GM21381 (cell line): ENCODE data around the gene GEMIN4.
"Not testable (repeated sequence)": the region's sequence is repeated elsewhere in the genome, so short reads cannot be mapped to it uniquely, and the experiment has no call there.

Experiments used
- ATAC-seq: cut with Tn5 transposase; IDR thresholded peaks from one replicate; pipeline ENCODE4 v1.9.1; 2021; ENCODE audit warnings: mild to moderate bottlenecking, moderate library complexity; ENCODE audit not compliant: unreplicated experiment

The GEMIN4 gene

DNA sequence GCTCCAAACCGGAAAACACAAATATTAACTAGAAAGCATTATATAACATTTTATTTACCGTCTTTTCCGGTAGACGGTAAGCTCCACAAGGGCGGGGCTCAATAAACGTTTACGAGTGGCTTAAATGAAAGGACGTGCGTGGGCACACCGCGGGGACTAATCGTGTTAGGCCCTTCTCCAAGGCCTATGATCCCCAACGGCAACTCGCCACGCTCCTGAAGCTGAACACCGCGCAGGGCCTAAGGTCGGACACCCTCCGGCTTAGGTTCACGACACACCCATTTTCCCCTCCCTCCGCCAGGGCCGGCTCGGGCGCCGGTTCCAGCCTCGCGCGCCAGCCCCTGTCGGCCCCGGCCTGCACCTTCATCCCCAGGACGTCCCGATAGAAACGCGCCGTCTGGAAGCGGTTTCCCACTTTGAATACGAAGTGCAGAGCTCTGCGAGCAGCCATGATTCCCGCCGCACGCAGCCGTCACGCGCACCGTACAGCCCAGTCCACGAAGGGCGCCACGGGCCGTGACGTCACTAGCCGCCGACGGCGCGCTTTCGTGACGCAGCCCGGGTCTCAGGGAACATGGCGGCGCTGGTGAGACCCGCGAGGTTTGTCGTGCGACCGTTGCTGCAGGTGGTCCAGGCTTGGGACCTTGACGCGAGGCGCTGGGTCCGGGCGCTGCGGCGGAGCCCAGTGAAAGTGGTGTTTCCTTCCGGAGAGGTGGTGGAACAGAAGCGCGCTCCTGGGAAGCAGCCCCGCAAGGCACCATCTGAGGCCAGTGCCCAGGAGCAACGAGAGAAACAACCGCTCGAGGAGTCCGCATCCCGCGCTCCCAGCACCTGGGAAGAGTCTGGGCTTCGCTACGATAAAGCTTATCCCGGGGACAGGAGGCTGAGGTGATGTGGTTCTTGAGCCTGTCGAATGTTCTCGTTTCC is 30.0 kb upstream of the GEMIN4 start, which contains the start of the genes GLOD4 and MRM3:
Gene GLOD4, minus strand, starts transcription at position 476 of the 927 bp plus-strand sequence. Its CDS starts 25 bp downstream, at position 451.
Gene MRM3, plus strand, starts transcription at position 549 of the 927 bp plus-strand sequence. Its CDS starts 26 bp downstream, at position 575.
- peak; percentile 86 for ATAC-seq

DNA sequence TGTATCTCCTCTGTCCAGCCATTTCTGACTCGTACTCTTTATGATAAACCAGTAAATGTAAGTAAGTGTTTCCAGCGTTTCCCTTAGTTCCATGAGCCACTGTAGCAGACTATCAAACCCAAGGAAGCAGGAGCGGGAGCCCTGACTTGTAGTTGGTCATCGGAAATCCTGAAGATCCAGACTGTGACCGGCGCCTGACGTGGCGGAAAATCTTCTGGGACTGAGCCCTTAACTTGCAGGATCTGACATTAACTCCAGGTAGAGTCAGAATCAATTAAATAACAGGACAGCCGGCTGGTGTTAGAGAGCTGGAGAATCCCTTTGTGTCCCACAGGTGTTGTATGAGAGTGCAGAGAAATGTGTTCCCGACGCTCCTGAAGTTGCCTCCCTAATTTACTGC is 26.0 kb upstream of the GEMIN4 start:
- ATAC-seq: no peak

DNA sequence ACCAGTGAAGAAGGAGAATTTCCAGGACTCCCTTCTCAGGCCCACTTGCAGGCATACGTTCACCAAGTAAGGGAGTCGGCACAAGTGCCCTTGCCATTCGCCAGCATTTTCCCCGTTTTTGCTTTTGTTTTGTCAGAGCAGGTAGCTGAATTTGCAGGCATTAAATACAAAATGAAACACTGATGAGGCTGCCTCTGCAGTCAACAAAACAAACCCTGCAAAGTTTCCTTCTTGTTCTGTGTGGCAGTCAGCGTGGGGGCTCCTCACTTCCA is 22.2 kb upstream of the GEMIN4 start:
- no peak for ATAC-seq

DNA sequence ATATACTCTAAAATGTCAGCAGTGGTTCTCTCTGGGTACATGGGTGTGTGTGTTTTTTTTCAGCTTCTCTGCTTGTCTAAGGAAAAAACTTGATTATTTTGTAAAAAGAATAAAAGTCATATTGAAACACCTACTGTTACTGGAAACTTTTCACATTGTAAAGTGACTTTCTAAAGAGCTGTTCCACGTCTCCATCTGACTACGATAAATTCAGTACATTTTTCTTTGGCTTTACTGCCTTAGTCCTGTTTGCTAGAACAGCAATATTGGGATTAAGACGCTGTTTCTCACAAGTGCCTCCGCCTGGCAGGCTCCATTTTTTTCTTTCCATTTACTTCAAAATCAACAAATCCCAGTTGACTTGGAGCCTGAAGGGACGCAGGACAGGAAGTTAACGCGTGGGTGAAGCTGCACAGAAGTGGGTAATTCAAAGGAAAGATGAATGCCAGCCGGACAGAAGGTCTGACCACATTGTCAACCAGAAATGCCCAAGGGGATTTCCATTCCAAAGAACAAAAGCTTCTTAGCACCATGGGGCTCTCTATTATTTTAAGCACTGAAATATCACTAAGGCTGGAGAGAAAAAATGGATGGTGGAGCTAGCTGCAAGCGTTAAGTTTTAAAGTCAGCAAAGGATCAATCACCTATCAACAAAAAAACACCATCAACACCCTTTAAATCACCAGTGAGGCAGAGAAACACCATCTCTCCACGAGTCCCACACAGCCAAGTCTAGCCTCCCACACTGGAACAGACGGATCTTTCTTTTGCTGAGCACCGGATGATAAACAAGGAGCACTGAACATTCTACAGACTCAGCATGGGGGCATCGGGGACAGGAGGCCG is 21.6 kb upstream of the GEMIN4 start:
- ATAC-seq: no peak

DNA sequence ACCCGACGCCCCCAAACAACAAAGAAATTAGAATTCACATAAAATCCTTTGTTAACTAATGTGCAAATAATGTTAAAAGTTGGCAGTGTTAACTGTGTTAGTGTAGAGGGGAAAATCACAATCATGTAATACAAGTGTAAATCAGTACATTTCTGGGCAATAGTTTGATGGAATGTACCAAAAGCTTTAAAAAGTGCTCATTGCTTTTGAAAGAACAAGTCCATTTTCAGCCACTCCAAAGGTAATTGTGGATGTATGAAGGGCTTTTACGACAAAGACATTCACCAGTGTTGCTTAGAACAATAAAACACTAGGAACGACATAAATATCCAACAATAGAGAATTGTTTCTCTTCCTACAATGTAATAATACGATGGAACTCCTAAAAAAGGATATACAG is 21.0 kb upstream of the GEMIN4 start:
- ATAC-seq: no peak

DNA sequence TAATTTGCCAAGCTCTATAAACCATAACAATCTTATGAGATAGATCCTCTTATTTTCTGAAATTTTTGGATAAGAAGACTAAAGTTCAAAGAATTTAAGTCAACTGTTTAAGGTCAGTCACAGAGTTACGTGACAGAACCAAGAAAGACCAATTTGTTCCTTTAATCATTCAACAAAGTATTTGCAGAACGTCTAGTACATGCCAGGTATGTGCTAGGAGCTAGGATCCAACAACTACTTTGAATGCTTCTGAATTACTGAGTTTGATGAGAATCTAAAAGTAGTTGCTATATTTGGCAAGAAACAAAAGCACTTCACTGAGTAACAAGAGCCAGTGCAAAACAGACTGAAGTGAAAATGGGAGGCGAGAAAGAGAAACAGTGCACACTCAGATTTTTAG is 15.0 kb upstream of the GEMIN4 start:
- no peak for ATAC-seq

DNA sequence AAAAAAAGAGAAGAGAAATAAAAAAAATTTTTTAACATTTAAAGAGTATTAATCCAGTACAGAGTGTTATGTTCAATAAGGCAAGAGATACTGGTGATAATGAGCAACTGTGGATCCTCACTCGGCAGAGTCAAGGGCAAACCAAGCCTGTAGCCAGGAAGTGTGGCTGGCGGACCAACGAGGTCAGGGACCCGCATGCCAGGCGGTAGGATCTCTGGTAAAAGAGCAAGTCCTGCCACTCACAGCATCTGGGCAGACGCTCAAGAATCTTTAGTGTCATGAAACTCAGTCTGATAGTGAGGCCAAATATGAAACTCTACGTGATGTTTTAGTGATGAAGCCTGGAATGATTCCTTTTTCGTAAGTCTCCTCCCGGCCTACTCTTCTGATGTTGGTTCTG is 8.3 kb upstream of the GEMIN4 start:
- ATAC-seq: no peak

DNA sequence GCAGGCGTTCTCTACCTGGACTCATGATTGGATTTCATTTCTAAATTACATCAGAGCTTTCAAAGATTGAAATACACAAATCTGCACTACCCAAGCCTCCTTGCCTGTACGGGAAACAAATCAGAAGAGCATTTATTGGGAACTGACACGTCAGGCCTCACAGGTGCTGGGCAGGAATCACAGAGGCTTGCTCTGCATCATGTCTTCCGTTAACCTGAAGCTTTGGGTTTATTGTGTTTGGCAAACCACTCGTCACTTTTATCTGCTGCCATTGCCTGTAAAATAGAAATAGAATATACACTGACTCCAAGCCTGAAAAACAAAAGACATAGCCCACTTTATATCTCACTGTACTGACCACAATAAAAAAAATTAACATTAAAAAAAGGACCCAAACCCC is 7.9 kb upstream of the GEMIN4 start:
- ATAC-seq: no peak

DNA sequence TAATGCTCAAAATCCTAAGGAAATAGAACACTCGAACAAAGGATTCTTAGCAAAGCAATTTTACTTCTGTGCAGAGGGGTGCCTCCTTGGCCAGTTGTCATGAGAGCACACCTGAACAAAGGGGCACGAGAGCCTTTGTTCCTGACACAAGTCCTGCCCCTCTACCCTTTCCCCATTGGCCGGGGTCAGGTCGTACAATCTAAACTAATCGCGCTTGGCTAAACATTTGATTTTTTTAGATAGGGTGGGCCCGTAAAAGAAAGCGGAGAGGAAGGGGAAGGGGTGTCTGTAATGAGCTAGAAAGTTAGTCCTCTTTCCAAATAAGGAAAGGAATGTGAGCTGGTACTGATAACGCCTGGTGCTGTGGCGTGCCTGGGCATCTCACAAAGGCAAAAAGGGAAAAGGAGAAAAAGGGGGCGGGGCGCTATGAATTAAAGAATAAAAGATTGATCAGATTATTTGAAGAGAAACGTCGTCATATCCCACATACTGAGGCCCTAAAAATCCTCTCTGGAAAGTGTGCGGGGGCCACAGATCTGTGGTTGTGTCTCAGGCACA is 4.0 kb upstream of the GEMIN4 start:
- ATAC-seq: not testable (repeated sequence)

DNA sequence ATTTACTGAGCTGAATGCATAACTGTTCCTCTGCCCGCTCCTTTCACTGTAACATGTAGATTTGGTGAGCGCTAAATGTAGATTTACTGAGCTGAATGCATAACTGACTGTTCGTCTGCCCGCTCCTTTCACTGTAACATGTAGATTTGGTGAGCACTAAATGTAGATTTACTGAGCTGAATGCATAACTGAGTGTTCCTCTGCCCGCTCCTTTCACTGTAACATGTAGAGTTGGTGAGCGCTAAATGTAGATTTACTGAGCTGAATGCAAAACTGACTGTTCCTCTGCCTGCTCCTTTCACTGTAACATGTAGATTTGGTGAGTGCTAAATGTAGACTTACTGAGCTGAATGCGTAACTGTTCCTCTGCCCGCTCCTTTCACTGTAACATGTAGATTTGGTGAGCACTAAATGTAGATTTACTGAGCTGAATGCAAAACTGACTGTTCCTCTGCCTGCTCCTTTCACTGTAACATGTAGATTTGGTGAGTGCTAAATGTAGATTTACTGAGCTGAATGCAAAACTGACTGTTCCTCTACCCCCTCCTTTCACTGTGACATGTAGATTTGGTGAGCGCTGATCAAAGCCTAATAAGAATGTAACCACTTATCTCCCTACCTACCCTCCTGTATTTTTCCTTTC is 3.4 kb upstream of the GEMIN4 start:
- not testable (repeated sequence) for ATAC-seq

DNA sequence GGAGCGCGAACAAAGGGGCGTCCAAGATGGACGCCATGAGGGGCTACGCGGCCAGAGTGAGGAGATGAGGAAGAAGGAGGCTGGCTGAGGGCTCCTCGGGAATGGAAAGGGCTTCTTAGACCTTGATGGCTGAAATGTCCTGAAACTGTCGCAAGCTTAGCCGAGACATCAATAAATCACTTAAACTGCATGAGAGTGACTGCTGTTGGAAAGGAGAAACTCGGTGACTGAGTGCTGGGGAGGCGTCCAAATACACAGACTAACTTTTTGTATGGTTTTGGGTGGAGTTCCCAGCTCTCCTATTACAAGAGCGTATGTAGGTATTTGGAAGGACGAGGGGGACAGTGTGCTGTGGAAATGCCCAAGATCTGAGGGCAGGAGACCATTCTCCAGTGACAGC is 1.4 kb upstream of the GEMIN4 start:
- no peak for ATAC-seq

DNA sequence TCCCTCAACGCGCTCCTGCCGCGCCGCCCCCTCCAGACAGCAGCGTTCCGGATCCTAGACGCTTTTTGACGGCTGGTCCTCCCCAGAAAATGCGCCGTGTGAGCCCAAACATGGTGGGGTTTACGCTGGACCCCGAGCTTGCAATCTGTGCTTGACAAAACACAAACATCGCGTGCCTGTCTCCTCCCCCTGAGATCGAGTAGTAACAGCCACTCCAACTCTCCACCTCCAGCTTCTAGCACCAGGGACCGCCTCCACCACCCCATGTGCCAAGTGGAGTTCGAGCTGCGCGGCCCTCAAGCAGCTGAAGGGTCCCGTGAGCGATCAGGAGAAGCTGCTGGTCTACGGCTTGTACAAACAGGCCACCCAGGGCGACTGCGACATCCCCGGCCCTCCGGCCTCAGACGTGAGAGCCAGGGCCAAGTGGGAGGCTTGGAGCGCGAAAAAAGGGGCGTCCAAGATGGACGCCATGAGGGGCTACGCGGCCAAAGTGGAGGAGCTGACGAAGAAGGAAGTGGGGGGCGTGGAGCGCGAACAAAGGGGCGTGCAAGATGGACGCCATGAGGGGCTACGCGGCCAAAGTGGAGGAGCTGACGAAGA is 656 bp upstream of the GEMIN4 start:
- ATAC-seq: peak; percentile 17

DNA sequence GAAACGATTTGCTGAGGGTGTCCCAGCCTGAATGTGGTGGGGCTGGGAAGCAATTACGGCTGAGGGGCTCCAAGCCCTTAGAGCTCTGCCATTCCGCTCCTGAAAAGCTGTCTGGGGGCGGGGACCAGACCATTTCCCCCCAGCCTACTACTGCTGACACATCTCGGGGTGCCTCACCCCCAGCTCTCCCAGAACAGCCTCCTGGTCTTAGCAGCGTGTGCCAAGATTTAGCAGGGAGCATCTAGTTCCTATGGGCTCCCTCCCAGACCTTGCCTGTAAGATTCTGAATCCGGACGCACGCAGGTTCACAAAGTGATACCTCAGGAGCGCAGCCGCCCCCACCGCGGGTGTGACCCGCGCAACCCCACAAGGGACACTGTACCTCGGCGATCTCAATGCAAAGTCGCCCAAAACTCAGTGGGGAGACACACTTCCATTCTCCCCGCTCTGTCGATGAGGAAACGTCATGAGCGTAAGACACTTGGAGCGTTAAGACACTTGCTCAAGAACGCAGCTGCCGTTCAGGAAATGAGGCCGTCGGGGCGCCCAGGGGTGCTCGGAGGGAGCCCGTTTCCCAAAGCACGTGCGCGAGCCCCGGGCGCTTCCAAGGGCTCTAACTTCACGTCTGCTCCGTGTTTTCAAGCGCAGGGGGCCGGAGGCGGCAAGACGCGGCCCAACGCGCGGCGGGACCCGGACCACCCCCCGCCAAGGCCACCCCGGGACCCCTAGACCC is 629 bp downstream of the GEMIN4 start:
- ATAC-seq: peak; percentile 28

DNA sequence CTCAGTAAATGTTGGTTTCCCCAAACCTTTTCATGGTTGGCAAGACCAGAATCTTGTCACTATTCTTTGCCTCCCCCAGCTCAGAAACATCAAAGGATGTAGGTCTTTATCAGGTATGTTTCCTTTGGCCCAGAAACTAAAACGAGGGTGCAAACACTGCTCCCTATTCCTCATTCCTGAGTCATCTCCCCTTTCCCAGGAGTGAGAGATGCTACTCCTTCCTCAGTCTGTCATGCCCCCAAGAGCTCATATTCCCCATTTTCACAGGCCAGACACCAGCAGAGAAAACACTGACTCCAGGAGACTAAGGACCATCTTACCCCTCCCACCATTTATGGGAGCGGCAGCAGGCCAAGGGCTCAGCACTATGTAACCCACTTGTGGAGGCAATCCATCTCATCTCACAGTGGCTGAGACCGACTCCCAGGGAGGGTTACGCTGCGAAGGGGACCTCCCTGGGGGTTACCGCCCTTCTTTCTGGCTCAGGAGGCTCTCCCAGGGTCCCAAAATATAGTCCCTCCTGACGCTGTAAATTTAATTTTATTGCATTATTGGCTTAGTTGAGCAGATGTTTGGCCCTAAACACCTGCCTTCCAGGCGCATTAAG is 1.5 kb downstream of the GEMIN4 start:
- no peak for ATAC-seq

DNA sequence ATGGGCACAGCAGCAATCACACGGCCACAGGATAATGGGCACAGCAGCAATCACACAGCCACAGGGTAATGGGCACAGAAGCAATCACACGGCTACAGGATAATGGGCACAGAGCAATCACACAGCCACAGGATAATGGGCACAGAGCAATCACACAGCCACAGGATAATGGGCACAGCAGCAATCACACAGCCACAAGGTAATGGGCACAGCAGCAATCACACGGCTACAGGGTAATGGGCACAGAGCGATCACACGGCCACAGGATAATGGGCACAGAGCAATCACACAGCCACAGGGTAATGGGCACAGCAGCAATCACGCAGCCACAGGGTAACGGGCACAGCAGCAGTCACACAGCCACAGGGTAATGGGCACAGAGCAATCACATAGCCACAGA is 2.7 kb downstream of the GEMIN4 start:
- not testable (repeated sequence) for ATAC-seq

DNA sequence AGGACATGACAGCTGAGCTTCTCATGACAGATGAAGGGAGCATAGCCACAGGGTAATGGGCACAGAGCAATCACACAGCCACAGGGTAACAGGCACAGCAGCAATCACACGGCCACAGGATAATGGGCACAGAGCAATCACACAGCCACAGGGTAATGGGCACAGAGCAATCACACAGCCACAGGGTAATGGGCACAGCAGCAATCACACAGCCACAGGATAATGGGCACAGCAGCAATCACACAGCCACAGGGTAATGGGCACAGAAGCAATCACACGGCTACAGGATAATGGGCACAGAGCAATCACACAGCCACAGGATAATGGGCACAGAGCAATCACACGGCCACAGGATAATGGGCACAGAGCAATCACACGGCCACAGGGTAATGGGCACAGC is 3.5 kb downstream of the GEMIN4 start:
- ATAC-seq: not testable (repeated sequence)

DNA sequence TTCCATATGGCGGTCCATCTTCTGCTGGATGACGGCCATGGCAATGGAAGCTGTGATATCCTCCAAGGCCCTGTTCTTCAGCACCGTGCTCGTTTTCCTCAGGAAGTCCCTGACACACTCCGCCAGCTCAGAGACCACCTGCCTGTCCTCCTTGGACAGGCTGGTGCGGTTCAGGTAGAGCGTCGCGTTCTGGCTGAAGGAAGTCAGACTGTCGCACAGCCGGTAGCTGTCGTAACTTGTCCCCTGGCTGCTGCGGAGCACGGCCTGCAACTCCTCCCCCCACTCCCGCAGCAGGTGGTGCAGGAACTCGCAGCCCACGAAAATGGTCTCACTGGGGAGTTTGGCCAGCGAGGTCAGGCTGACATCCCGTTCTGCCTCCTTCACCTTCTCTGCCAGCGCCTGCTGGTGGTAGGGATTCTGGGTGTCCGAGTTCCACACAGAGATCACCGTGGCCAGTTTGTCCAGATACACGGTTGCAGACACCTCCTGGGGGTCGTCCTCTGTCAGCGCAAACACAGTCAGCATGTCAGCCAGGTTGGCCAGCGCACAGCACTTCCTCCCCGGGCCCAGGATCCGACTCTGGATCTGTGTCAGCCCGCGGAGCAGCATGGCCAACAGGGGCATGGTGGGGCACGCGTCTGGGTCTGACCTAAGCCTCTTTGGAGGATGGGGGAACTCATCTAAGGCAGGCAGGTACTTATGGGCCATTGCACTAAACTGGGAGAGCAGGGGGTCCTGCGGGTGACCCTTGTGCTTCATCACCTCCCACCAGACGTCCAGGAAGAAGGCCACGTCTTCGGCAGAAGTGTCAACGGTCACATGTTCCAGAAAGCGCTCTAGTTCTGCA is 5.1 kb downstream of the GEMIN4 start:
- ATAC-seq: no peak

DNA sequence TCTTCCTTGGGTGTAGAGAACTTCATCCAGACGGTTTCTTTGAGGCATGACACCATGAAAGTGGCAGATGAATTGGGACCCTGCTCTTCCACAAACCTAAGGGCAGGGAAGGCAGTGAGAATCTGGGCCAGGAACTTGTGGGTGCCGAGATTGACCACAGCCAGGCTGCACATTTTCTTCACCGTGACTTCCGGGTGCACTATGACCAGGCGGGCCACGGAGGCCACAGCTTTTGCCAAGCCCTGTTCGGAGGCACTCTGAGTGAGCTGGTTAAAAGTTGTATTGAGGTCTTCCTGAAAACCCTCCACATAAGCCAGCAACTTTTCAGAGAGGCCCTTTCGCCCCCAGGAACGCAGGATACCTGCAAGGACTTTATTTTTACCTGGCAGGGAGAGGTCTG is 5.9 kb downstream of the GEMIN4 start:
- ATAC-seq: no peak

DNA sequence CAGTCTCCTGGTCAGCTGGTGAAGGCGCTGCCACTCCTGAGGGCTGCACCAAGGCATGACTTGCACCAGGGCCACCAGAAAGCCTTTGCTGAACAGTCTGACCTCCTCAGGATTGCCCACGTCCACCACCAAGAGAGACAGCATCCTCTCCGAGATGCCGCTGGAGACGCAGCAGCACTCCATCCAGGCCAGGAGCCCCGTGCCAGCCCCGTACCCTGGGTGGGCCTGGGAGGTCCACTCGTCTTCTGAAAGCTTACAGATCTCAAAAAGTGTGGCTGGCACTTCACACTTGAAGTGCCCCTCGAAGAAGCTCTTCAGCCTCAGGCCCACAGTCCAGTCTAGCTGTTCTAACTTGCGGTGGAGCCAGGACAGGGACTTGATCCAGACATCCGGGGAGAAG is 6.7 kb downstream of the GEMIN4 start:
- ATAC-seq: no peak
